Measurements from ENCODE around the gene FETUB. TPM values are rescaled to one million over a fixed set of nuclear protein-coding genes. Genes with fewer than 3 reads are reported as not detected.

The FETUB gene
- total RNA-seq, 2 experiments from 2014 or later = not detected

DNA sequence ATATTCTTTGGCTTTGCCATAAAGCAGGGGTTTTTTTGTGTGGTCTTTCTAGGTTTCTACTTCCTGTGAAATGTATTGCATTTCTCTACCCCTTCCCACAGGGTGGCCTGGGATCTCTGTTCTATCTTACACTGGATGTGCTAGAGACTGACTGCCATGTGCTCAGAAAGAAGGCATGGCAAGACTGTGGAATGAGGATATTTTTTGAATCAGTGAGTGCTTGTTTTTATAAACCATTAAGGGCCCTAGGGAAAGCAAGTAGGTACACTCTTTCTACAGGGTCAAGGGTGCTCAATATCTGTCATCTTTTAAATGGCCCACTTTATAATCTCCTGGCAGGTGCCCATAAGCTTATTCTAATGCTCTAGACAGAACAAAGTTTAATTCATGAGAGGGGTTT, 730 bp downstream of the FETUB start:
- Mint-ChIP-seq H3K27ac (no peak overlapping the region), H3K4me1 (ENCODE audit: low read depth) (peaks cover 15% of the 10 kb centered on the region), H3K9me3 (ENCODE audit: insufficient read depth) (no peaks in the 10 kb centered on the region), H3K4me3 (no peak overlapping the region), H3K36me3 (ENCODE audit: low read depth) (no peaks in the 10 kb centered on the region), H3K27me3 (ENCODE audit: low read depth) (peaks cover 7% of the 10 kb centered on the region)
- CTCF ChIA-PET = interaction anchor here (6.3 kb wide), 1 partner anchor 25 kb away, joined by 45 read pairs; no protein-coding TSS in a partner anchor
- ATAC-seq (no peak), DNase-seq (no peak)
- POLR2A ChIA-PET = no interaction called here

GRCh38 chr3:186642014-186642413, 1.8 kb downstream of the FETUB start:
- Mint-ChIP-seq H3K27me3 (ENCODE audit: low read depth) (peaks cover 5% of the 10 kb centered on the region), H3K4me1 (ENCODE audit: low read depth) (peaks cover 18% of the 10 kb centered on the region), H3K9me3 (ENCODE audit: insufficient read depth) (no peaks in the 10 kb centered on the region), H3K27ac (no peak overlapping the region), H3K36me3 (ENCODE audit: low read depth) (no peaks in the 10 kb centered on the region), H3K4me3 (no peak overlapping the region)
- POLR2A ChIA-PET = no interaction called here
- CTCF ChIA-PET = interaction anchor here (6.3 kb wide), 1 partner anchor 26 kb away, joined by 45 read pairs; no protein-coding TSS in a partner anchor
- no peak for DNase-seq
- ATAC-seq = no peak

- no peaks in the 10 kb centered on the region for H3K9me3 Mint-ChIP-seq (ENCODE audit: insufficient read depth)
- no peak overlapping the region for H3K27ac Mint-ChIP-seq
- H3K27me3 Mint-ChIP-seq (ENCODE audit: low read depth) = peaks cover 6% of the 10 kb centered on the region
- no peaks in the 10 kb centered on the region for H3K36me3 Mint-ChIP-seq (ENCODE audit: low read depth)
- no peak for ATAC-seq
- POLR2A ChIA-PET = interaction anchor here (0.9 to 1.2 kb wide), 2 partner anchors 139 to 140 kb away, joined by 3 to 4 read pairs; partner anchors contain the start of gene EIF4A2
- DNase-seq = no peak
- no peak overlapping the region for H3K4me3 Mint-ChIP-seq
- CTCF ChIA-PET = interaction anchor here (0.7 to 6.3 kb wide), 2 partner anchors 11 to 28 kb away, joined by 3 to 45 read pairs; no protein-coding TSS in a partner anchor
- peaks cover 18% of the 10 kb centered on the region for H3K4me1 Mint-ChIP-seq (ENCODE audit: low read depth)
Measured at GRCh38 chr3:186643493-186643892, 3.3 kb downstream of the FETUB start.

DNA sequence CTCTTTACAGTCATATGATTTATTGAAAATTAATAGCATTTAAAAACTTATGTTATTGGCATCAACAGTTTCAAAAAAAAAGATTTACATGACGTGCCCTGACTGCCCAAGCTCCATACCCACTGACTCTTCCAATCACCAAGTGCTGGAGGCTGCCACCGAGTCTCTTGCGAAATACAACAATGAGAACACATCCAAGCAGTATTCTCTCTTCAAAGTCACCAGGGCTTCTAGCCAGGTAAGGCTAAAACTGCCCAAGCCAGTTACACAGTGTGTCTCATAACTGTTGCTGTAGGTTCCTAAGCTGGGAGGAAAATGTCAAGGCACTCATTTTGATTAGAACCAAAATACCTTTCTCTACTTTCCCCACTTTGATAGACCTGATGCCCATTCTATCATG, 4.5 kb downstream of the FETUB start:
- peaks cover 18% of the 10 kb centered on the region for H3K4me1 Mint-ChIP-seq (ENCODE audit: low read depth)
- POLR2A ChIA-PET = interaction anchor here (1.2 kb wide), 1 partner anchor 139 kb away, joined by 4 read pairs; the partner anchor contains the start of gene EIF4A2
- no peaks in the 10 kb centered on the region for H3K9me3 Mint-ChIP-seq (ENCODE audit: insufficient read depth)
- CTCF ChIA-PET = interaction anchor here (6.3 kb wide), 1 partner anchor 29 kb away, joined by 45 read pairs; no protein-coding TSS in a partner anchor
- DNase-seq = no peak
- H3K27ac Mint-ChIP-seq = no peak overlapping the region
- no peak for ATAC-seq
- H3K36me3 Mint-ChIP-seq (ENCODE audit: low read depth) = no peaks in the 10 kb centered on the region
- no peak overlapping the region for H3K4me3 Mint-ChIP-seq
- peaks cover 4% of the 10 kb centered on the region for H3K27me3 Mint-ChIP-seq (ENCODE audit: low read depth)

- no peak overlapping the region for H3K4me3 Mint-ChIP-seq
- ChIA-PET CTCF (no interaction called here), POLR2A (no interaction called here)
- no peaks in the 10 kb centered on the region for H3K36me3 Mint-ChIP-seq (ENCODE audit: low read depth)
- DNase-seq = no peak
- ATAC-seq = no peak
- no peak overlapping the region for H3K27ac Mint-ChIP-seq
- peaks cover 4% of the 10 kb centered on the region for H3K27me3 Mint-ChIP-seq (ENCODE audit: low read depth)
- no peaks in the 10 kb centered on the region for H3K9me3 Mint-ChIP-seq (ENCODE audit: insufficient read depth)
- H3K4me1 Mint-ChIP-seq (ENCODE audit: low read depth) = peaks cover 18% of the 10 kb centered on the region
Measured at GRCh38 chr3:186646106-186646505, 5.9 kb downstream of the FETUB start.

- DNase-seq = no peak
- Mint-ChIP-seq H3K27ac (no peak overlapping the region), H3K36me3 (ENCODE audit: low read depth) (no peaks in the 10 kb centered on the region), H3K4me3 (no peak overlapping the region), H3K4me1 (ENCODE audit: low read depth) (peaks cover 18% of the 10 kb centered on the region), H3K9me3 (ENCODE audit: insufficient read depth) (no peaks in the 10 kb centered on the region), H3K27me3 (ENCODE audit: low read depth) (peaks cover 6% of the 10 kb centered on the region)
- ChIA-PET POLR2A (no interaction called here), CTCF (no interaction called here)
- no peak for ATAC-seq
Measured at GRCh38 chr3:186646841-186647240, 6.6 kb downstream of the FETUB start.

- DNase-seq (no peak), ATAC-seq (no peak)
- ChIA-PET POLR2A (no interaction called here), CTCF (interaction anchor here (1.6 kb wide), 1 partner anchor 32 kb away, joined by 6 read pairs; no protein-coding TSS in a partner anchor)
- H3K4me3 Mint-ChIP-seq = no peak overlapping the region
- peaks cover 9% of the 10 kb centered on the region for H3K27me3 Mint-ChIP-seq (ENCODE audit: low read depth)
- H3K4me1 Mint-ChIP-seq (ENCODE audit: low read depth) = peaks cover 3% of the 10 kb centered on the region
- no peaks in the 10 kb centered on the region for H3K36me3 Mint-ChIP-seq (ENCODE audit: low read depth)
- H3K9me3 Mint-ChIP-seq (ENCODE audit: insufficient read depth) = no peaks in the 10 kb centered on the region
- H3K27ac Mint-ChIP-seq = no peak overlapping the region
Measured at GRCh38 chr3:186648851-186649250, 8.7 kb downstream of the FETUB start.

GRCh38 chr3:186651678-186652215, 11.5 kb downstream of the FETUB start:
- DNase-seq (no peak), ATAC-seq (no peak)
- POLR2A ChIA-PET = no interaction called here
- H3K27ac Mint-ChIP-seq = no peak overlapping the region
- CTCF ChIA-PET = no interaction called here
- H3K4me3 Mint-ChIP-seq = no peak overlapping the region
- peaks cover 2% of the 10 kb centered on the region for H3K4me1 Mint-ChIP-seq (ENCODE audit: low read depth)
- no peaks in the 10 kb centered on the region for H3K9me3 Mint-ChIP-seq (ENCODE audit: insufficient read depth)
- peaks cover 22% of the 10 kb centered on the region for H3K27me3 Mint-ChIP-seq (ENCODE audit: low read depth)
- no peaks in the 10 kb centered on the region for H3K36me3 Mint-ChIP-seq (ENCODE audit: low read depth)

- ATAC-seq = no peak
Measured at GRCh38 chr3:186653080-186653707, 13.0 kb downstream of the FETUB start.

DNA sequence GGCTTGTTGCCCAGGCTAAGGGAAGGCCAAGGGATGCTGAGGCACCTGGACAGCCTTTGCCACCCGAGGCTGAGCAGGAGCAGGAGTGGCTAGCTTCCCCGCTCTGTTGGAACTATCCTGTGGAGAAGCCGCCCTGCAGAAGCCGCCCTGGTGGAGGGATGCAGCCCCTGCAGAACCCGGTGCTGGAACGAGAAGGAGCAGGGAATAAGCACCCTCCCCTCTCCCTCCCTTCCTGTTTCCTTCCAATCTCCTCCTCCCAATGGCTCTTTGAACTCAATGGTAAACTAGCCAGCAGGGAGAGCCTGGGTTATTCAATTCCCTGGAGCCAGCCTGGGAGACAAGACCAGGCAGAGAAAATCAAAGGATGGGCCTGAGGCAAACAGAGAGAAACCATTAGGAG, 13.8 kb downstream of the FETUB start:
- ChIA-PET POLR2A (no interaction called here), CTCF (no interaction called here)
- ATAC-seq (no peak), DNase-seq (no peak)
- Mint-ChIP-seq H3K36me3 (ENCODE audit: low read depth) (no peaks in the 10 kb centered on the region), H3K9me3 (ENCODE audit: insufficient read depth) (no peaks in the 10 kb centered on the region), H3K4me3 (no peak overlapping the region), H3K27ac (no peak overlapping the region), H3K27me3 (ENCODE audit: low read depth) (peaks cover 29% of the 10 kb centered on the region), H3K4me1 (ENCODE audit: low read depth) (no peaks in the 10 kb centered on the region)

More at GRCh38 chr3:186653080-186653707, 13.0 kb downstream of the FETUB start:
- POLR2A ChIA-PET = no interaction called here
- peaks cover 25% of the 10 kb centered on the region for H3K27me3 Mint-ChIP-seq (ENCODE audit: low read depth)
- no peak overlapping the region for H3K4me3 Mint-ChIP-seq
- H3K4me1 Mint-ChIP-seq (ENCODE audit: low read depth) = no peaks in the 10 kb centered on the region
- H3K27ac Mint-ChIP-seq = no peak overlapping the region
- no peaks in the 10 kb centered on the region for H3K36me3 Mint-ChIP-seq (ENCODE audit: low read depth)
- CTCF ChIA-PET = no interaction called here
- DNase-seq = no peak
- no peaks in the 10 kb centered on the region for H3K9me3 Mint-ChIP-seq (ENCODE audit: insufficient read depth)

- no peak overlapping the region for H3K4me3 Mint-ChIP-seq
- no peak overlapping the region for H3K27ac Mint-ChIP-seq
- no peaks in the 10 kb centered on the region for H3K4me1 Mint-ChIP-seq (ENCODE audit: low read depth)
- H3K27me3 Mint-ChIP-seq (ENCODE audit: low read depth) = peaks cover 18% of the 10 kb centered on the region
- no peaks in the 10 kb centered on the region for H3K36me3 Mint-ChIP-seq (ENCODE audit: low read depth)
- H3K9me3 Mint-ChIP-seq (ENCODE audit: insufficient read depth) = no peaks in the 10 kb centered on the region
- ChIA-PET POLR2A (no interaction called here), CTCF (interaction anchor here (0.8 kb wide), 1 partner anchor 48 kb away, joined by 3 read pairs; no protein-coding TSS in a partner anchor)
- no peak for ATAC-seq
- DNase-seq = no peak
Measured at GRCh38 chr3:186663361-186664118, 23.3 kb downstream of the FETUB start.

GRCh38 chr3:186664119-186664495, 23.9 kb downstream of the FETUB start:
- Mint-ChIP-seq H3K4me1 (ENCODE audit: low read depth) (no peaks in the 10 kb centered on the region), H3K27ac (no peak overlapping the region), H3K36me3 (ENCODE audit: low read depth) (no peaks in the 10 kb centered on the region), H3K9me3 (ENCODE audit: insufficient read depth) (no peaks in the 10 kb centered on the region), H3K27me3 (ENCODE audit: low read depth) (peaks cover 14% of the 10 kb centered on the region), H3K4me3 (no peak overlapping the region)
- ChIA-PET CTCF (interaction anchor here (0.8 kb wide), 1 partner anchor 48 kb away, joined by 3 read pairs; no protein-coding TSS in a partner anchor), POLR2A (no interaction called here)
- no peak for ATAC-seq
- DNase-seq = no peak

Measured in activated CD8-positive, alpha-beta T cell treated with anti-CD3 and anti-CD28 coated beads, Interleukin-2, amount 10 ng/mL, durations not matched to agents 7 days and 5 days (primary cell).